GM06990 (cell line): ENCODE data around the gene LDAF1.
"Not testable (repeated sequence)": the region's sequence is repeated elsewhere in the genome, so short reads cannot be mapped to it uniquely, and the experiment has no call there.

ENCODE experiments used
- DNase-seq: peaks from one replicate; pipeline ENCODE4 v3.0.0-alpha.2; 2011; ENCODE audit not compliant: insufficient read length; ENCODE audit errors: extremely low read depth
- H3K27me3 ChIP-seq: replicated peaks from 2 replicates; pipeline ENCODE4 v1.6.0; 2011; ENCODE audit warnings: low read length; ENCODE audit not compliant: control insufficient read depth, insufficient read depth
- H3K36me3 ChIP-seq: 2 replicates; pipeline ENCODE4 v1.5.1; 2011; ENCODE audit warnings: low read length; ENCODE audit not compliant: control insufficient read depth, insufficient read depth
- H3K4me3 ChIP-seq: replicated peaks from 2 replicates; pipeline ENCODE4 v1.5.1; 2011; ENCODE audit warnings: low read depth, mild to moderate bottlenecking, control low read depth, low read length
- TF ChIP-seq, protein P1 (sequence below): IDR thresholded peaks from 2 replicates; pipeline ENCODE4 v1.5.1; 2011; ENCODE audit warnings: low read length, control low read depth, mild to moderate bottlenecking, inconsistent platforms; ENCODE audit not compliant: insufficient read depth, poor library complexity, severe bottlenecking

Gene LDAF1

GRCh38 chr16:21190013-21190412 lies 31.5 kb downstream of the LDAF1 start:
- no peak for DNase-seq
- Histone ChIP-seq H3K4me3 (no peak overlapping the region), H3K36me3 (no peaks in the 10 kb centered on the region), H3K27me3 (no peaks in the 10 kb centered on the region)
- TF ChIP-seq, protein P1, sequence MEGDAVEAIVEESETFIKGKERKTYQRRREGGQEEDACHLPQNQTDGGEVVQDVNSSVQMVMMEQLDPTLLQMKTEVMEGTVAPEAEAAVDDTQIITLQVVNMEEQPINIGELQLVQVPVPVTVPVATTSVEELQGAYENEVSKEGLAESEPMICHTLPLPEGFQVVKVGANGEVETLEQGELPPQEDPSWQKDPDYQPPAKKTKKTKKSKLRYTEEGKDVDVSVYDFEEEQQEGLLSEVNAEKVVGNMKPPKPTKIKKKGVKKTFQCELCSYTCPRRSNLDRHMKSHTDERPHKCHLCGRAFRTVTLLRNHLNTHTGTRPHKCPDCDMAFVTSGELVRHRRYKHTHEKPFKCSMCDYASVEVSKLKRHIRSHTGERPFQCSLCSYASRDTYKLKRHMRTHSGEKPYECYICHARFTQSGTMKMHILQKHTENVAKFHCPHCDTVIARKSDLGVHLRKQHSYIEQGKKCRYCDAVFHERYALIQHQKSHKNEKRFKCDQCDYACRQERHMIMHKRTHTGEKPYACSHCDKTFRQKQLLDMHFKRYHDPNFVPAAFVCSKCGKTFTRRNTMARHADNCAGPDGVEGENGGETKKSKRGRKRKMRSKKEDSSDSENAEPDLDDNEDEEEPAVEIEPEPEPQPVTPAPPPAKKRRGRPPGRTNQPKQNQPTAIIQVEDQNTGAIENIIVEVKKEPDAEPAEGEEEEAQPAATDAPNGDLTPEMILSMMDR, result no peak

DNA sequence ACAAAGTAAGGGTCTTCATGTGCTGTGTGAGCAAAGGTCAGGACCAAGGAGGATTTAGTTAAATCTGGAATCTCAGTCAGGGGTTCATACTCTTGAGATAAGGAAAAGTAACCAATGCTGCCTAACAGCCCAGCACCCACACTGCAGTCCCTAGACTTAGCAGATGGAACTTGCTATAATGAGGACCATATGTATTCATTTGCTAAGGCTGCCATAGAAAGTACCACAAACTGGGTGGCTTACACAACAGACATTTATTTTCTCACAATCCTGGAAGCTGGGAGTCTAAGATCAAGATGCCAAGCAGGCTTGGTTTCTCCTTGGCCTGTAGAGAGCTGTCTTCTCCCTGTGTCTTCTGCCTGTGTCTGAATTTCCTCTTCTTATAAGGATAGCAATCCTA lies 32.1 kb downstream of the LDAF1 start:
- TF ChIP-seq, protein P1, result no peak
- Histone ChIP-seq H3K4me3 (no peak overlapping the region), H3K36me3 (no peaks in the 10 kb centered on the region), H3K27me3 (no peaks in the 10 kb centered on the region)
- DNase-seq, result no peak

- TF ChIP-seq, protein P1, result no peak
- no peak for DNase-seq
- Histone ChIP-seq H3K36me3 (no peaks in the 10 kb centered on the region), H3K4me3 (no peak overlapping the region), H3K27me3 (no peaks in the 10 kb centered on the region)
These were observed 34.5 kb downstream of the LDAF1 start for GRCh38 chr16:21192991-21193390.

DNA sequence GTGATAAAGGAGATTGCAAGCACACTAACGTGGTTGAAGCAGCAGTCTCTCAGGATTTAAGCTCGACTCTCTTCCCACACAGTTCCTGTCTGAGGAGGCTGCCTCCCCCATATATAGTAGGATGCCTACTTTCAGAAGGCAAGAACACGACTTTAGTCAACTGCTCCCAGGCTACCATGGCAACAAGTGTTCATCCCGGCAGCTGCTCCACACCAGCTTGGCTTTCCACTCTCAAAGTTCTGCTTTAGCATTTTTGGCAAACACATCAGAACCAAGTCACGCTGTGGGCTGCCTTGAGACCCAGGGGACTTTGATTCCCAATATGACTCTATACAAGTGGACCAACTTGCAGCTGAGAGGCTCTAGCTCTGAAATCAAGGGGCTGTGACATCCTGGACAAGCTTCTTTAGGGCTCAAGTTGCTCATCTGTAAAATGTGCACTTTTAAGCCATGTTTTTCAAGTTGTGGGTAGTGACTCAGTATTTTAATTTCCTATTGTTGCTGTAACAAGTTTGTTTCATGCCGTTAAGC lies 36.4 kb downstream of the LDAF1 start:
- DNase-seq, result no peak
- Histone ChIP-seq H3K36me3 (no peaks in the 10 kb centered on the region), H3K27me3 (no peaks in the 10 kb centered on the region), H3K4me3 (no peak overlapping the region)
- TF ChIP-seq, protein P1, result no peak

- not testable (repeated sequence) for DNase-seq, H3K4me3 ChIP-seq, H3K27me3 ChIP-seq, H3K36me3 ChIP-seq
These were observed 36.9 kb downstream of the LDAF1 start for GRCh38 chr16:21195330-21195729.

- Histone ChIP-seq H3K4me3 (no peak overlapping the region), H3K36me3 (no peaks in the 10 kb centered on the region), H3K27me3 (no peaks in the 10 kb centered on the region)
- DNase-seq, result no peak
- TF ChIP-seq, protein P1, result no peak
These were observed 38.6 kb downstream of the LDAF1 start for GRCh38 chr16:21197112-21197511.
